Measurements from ENCODE around the gene STPG3. TPM values are rescaled to one million over a fixed set of nuclear protein-coding genes. Genes with fewer than 3 reads are reported as not detected.
"Not testable (repeated sequence)": the region's sequence is repeated elsewhere in the genome, so short reads cannot be mapped to it uniquely, and the experiment has no call there.

The STPG3 gene
- total RNA-seq, 2 experiments from 2014 or later: not detected

- Mint-ChIP-seq H3K27ac (peak overlapping the region; percentile 34), H3K4me1 (peaks cover 24% of the 10 kb centered on the region), H3K36me3 (peaks cover 20% of the 10 kb centered on the region), H3K4me3 (peak overlapping the region; percentile 78)
- not testable (repeated sequence) for H3K27me3 Mint-ChIP-seq; DNase-seq; ATAC-seq (ENCODE audit: low read depth); H3K9me3 Mint-ChIP-seq
- POLR2A ChIA-PET: interaction anchor here (0.6 to 6.7 kb wide), 26 partner anchors 9 to 379 kb away, joined by 3 to 171 read pairs (median 10); partner anchors contain the start of genes ANAPC2, CYSRT1, DPP7 and MAN1B1
Observed at GRCh38 chr9:137239541-137240200, 11.4 kb upstream of the STPG3 start.

- no peaks in the 10 kb centered on the region for H3K27me3 Mint-ChIP-seq
- peak overlapping the region; percentile 34 for H3K27ac Mint-ChIP-seq
- POLR2A ChIA-PET: interaction anchor here (0.6 to 6.7 kb wide), 52 partner anchors 9 to 450 kb away, joined by 3 to 171 read pairs (median 5); partner anchors contain the start of genes ANAPC2, ARRDC1, CYSRT1 and DPP7
- no peaks in the 10 kb centered on the region for H3K9me3 Mint-ChIP-seq
- peak overlapping the region; percentile 78 for H3K4me3 Mint-ChIP-seq
- H3K36me3 Mint-ChIP-seq: peaks cover 20% of the 10 kb centered on the region
- no peak for DNase-seq
- peak; percentile 21 for ATAC-seq (ENCODE audit: low read depth)
- peaks cover 24% of the 10 kb centered on the region for H3K4me1 Mint-ChIP-seq
Observed at GRCh38 chr9:137240318-137240840, 10.7 kb upstream of the STPG3 start.

- no peaks in the 10 kb centered on the region for H3K27me3 Mint-ChIP-seq
- H3K36me3 Mint-ChIP-seq: peaks cover 20% of the 10 kb centered on the region
- peak within 1 kb of the TSS; percentile 90 for H3K4me3 Mint-ChIP-seq
- POLR2A ChIA-PET: interaction anchor here (0.6 to 6.7 kb wide), 50 partner anchors 8 to 450 kb away, joined by 3 to 171 read pairs (median 5); partner anchors contain the start of genes ANAPC2, ARRDC1, CYSRT1 and DPP7
- no peaks in the 10 kb centered on the region for H3K9me3 Mint-ChIP-seq
- peak within 1 kb of the TSS; percentile 93 for H3K27ac Mint-ChIP-seq
- peaks cover 24% of the 10 kb centered on the region for H3K4me1 Mint-ChIP-seq
- DNase-seq (peak; percentile 99), ATAC-seq (ENCODE audit: low read depth) (peak; percentile 83)
Observed at GRCh38 chr9:137240841-137241489, 10.1 kb upstream of the STPG3 start, which contains the start of gene TUBB4B. TSS of gene TUBB4B (plus strand) at chr9:137241287. CDS start at chr9:137241361, 74 bp downstream.

- POLR2A ChIA-PET: interaction anchor here (0.7 to 6.7 kb wide), 32 partner anchors 11 to 363 kb away, joined by 3 to 171 read pairs (median 6); partner anchors contain the start of genes ANAPC2, ARRDC1, CYSRT1 and DPP7
- H3K4me3 Mint-ChIP-seq: peak overlapping the region; percentile 86
Observed at GRCh38 chr9:137241490-137242268, 9.4 kb upstream of the STPG3 start.

GRCh38 chr9:137242269-137243203, 8.6 kb upstream of the STPG3 start:
- no peak for DNase-seq
- no peaks in the 10 kb centered on the region for H3K27me3 Mint-ChIP-seq
- H3K27ac Mint-ChIP-seq: peak overlapping the region; percentile 80

More at GRCh38 chr9:137241490-137242268, 9.4 kb upstream of the STPG3 start:
- ATAC-seq (ENCODE audit: low read depth): peak; percentile 13
- H3K4me1 Mint-ChIP-seq: peaks cover 24% of the 10 kb centered on the region
- H3K27ac Mint-ChIP-seq: peak overlapping the region; percentile 80
- peaks cover 20% of the 10 kb centered on the region for H3K36me3 Mint-ChIP-seq
- no peaks in the 10 kb centered on the region for H3K27me3 Mint-ChIP-seq
- H3K9me3 Mint-ChIP-seq: no peaks in the 10 kb centered on the region
- DNase-seq: peak; percentile 79

GRCh38 chr9:137243266-137243625, 7.8 kb upstream of the STPG3 start:
- peaks cover 23% of the 10 kb centered on the region for H3K4me1 Mint-ChIP-seq
- POLR2A ChIA-PET: interaction anchor here (0.9 to 6.7 kb wide), 4 partner anchors 11 to 173 kb away, joined by 3 to 171 read pairs (median 4); partner anchors contain the start of genes NELFB, RNF208, SAPCD2 and STPG3
- H3K4me3 Mint-ChIP-seq; ATAC-seq (ENCODE audit: low read depth); DNase-seq; H3K27ac Mint-ChIP-seq; H3K9me3 Mint-ChIP-seq; H3K27me3 Mint-ChIP-seq: not testable (repeated sequence)
- peaks cover 20% of the 10 kb centered on the region for H3K36me3 Mint-ChIP-seq

More at GRCh38 chr9:137242269-137243203, 8.6 kb upstream of the STPG3 start:
- H3K4me3 Mint-ChIP-seq: peak overlapping the region; percentile 86
- peaks cover 24% of the 10 kb centered on the region for H3K4me1 Mint-ChIP-seq
- peaks cover 20% of the 10 kb centered on the region for H3K36me3 Mint-ChIP-seq
- POLR2A ChIA-PET: interaction anchor here (0.7 to 6.7 kb wide), 11 partner anchors 9 to 172 kb away, joined by 3 to 171 read pairs (median 4); partner anchors contain the start of genes CYSRT1, NELFB, RNF208 and SAPCD2
- no peak for ATAC-seq (ENCODE audit: low read depth)
- no peaks in the 10 kb centered on the region for H3K9me3 Mint-ChIP-seq

GRCh38 chr9:137243626-137244485, 7.2 kb upstream of the STPG3 start:
- ATAC-seq (ENCODE audit: low read depth): no peak
- H3K36me3 Mint-ChIP-seq: peaks cover 20% of the 10 kb centered on the region
- POLR2A ChIA-PET: interaction anchor here (1.7 to 6.7 kb wide), 2 partner anchors 10 to 174 kb away, joined by 5 to 171 read pairs; partner anchors contain the start of genes NELFB, SAPCD2 and STPG3
- peaks cover 21% of the 10 kb centered on the region for H3K4me1 Mint-ChIP-seq
- H3K9me3 Mint-ChIP-seq: no peaks in the 10 kb centered on the region
- H3K4me3 Mint-ChIP-seq: no peak overlapping the region
- peak overlapping the region; percentile 54 for H3K27ac Mint-ChIP-seq
- DNase-seq: no peak
- H3K27me3 Mint-ChIP-seq: no peaks in the 10 kb centered on the region

GRCh38 chr9:137244486-137245449, 6.3 kb upstream of the STPG3 start:
- H3K4me1 Mint-ChIP-seq: peaks cover 18% of the 10 kb centered on the region
- ATAC-seq (ENCODE audit: low read depth) (no peak), DNase-seq (no peak)
- no peaks in the 10 kb centered on the region for H3K27me3 Mint-ChIP-seq
- H3K9me3 Mint-ChIP-seq: no peaks in the 10 kb centered on the region
- POLR2A ChIA-PET: interaction anchor here (6.7 kb wide), 1 partner anchor 10 kb away, joined by 171 read pairs; the partner anchor contains the start of genes NELFB and STPG3
- H3K36me3 Mint-ChIP-seq: peaks cover 20% of the 10 kb centered on the region
- peak overlapping the region; percentile 54 for H3K27ac Mint-ChIP-seq
- no peak overlapping the region for H3K4me3 Mint-ChIP-seq

- Mint-ChIP-seq H3K27me3 (no peaks in the 10 kb centered on the region), H3K36me3 (peaks cover 20% of the 10 kb centered on the region), H3K4me3 (no peak overlapping the region), H3K27ac (no peak overlapping the region), H3K9me3 (no peaks in the 10 kb centered on the region), H3K4me1 (peaks cover 16% of the 10 kb centered on the region)
- ATAC-seq (ENCODE audit: low read depth) (no peak), DNase-seq (peak; percentile 36)
- POLR2A ChIA-PET: interaction anchor here (6.7 kb wide), 1 partner anchor 9 kb away, joined by 171 read pairs; the partner anchor contains the start of genes NELFB and STPG3
Observed at GRCh38 chr9:137245450-137246421, 5.3 kb upstream of the STPG3 start.

All from activated naive CD8-positive, alpha-beta T cell treated with anti-CD3 and anti-CD28 coated beads, Interleukin-2, amount 10 ng/mL, durations not matched to agents 7 days and 5 days (primary cell).